ENCODE data around the gene ADGRG2. TPM values are rescaled to one million over a fixed set of nuclear protein-coding genes. Genes with fewer than 3 reads are reported as not detected.

ADGRG2 gene
- total and polyA plus RNA-seq, 9 of the 15 experiments (the other 6 are each of a cell fraction or from before 2014, with no cell fraction given) = 0.03 TPM; not detected in 8

GRCh38 chrX:18984381-18985185, 137.7 kb downstream of the ADGRG2 start (continued):
- TF ChIP-seq, protein P1, sequence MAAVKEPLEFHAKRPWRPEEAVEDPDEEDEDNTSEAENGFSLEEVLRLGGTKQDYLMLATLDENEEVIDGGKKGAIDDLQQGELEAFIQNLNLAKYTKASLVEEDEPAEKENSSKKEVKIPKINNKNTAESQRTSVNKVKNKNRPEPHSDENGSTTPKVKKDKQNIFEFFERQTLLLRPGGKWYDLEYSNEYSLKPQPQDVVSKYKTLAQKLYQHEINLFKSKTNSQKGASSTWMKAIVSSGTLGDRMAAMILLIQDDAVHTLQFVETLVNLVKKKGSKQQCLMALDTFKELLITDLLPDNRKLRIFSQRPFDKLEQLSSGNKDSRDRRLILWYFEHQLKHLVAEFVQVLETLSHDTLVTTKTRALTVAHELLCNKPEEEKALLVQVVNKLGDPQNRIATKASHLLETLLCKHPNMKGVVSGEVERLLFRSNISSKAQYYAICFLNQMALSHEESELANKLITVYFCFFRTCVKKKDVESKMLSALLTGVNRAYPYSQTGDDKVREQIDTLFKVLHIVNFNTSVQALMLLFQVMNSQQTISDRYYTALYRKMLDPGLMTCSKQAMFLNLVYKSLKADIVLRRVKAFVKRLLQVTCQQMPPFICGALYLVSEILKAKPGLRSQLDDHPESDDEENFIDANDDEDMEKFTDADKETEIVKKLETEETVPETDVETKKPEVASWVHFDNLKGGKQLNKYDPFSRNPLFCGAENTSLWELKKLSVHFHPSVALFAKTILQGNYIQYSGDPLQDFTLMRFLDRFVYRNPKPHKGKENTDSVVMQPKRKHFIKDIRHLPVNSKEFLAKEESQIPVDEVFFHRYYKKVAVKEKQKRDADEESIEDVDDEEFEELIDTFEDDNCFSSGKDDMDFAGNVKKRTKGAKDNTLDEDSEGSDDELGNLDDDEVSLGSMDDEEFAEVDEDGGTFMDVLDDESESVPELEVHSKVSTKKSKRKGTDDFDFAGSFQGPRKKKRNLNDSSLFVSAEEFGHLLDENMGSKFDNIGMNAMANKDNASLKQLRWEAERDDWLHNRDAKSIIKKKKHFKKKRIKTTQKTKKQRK (IDR thresholded peaks at IDR 0.05; ENCODE audit: borderline replicate concordance, low read depth, low read length) = no peak
- TF ChIP-seq ATF1 (CRISPR knock-in tag; IDR thresholded peaks at IDR 0.05) (no peak), ATF1 (tag; IDR thresholded peaks at IDR 0.05) (peak; percentile 67), MCM5 (IDR thresholded peaks at IDR 0.05; ENCODE audit: low read depth) (no peak), TEAD2 (tag; IDR thresholded peaks at IDR 0.05) (no peak), TFAM (CRISPR knock-in tag; conservative IDR thresholded peaks at IDR 0.05) (no peak), CBX2 (IDR thresholded peaks at IDR 0.05; ENCODE audit: insufficient read depth, low read length, poor library complexity, severe bottlenecking) (no peak), AFF1 (IDR thresholded peaks at IDR 0.05; ENCODE audit: low read depth in 1 of 2, partially characterized antibody in 2 of 2) (no peak), ZNF134 (CRISPR knock-in tag; conservative IDR thresholded peaks at IDR 0.05) (no peak), ELK3 (CRISPR knock-in tag; IDR thresholded peaks at IDR 0.05) (no peak)
- TF ChIP-seq, protein P2, sequence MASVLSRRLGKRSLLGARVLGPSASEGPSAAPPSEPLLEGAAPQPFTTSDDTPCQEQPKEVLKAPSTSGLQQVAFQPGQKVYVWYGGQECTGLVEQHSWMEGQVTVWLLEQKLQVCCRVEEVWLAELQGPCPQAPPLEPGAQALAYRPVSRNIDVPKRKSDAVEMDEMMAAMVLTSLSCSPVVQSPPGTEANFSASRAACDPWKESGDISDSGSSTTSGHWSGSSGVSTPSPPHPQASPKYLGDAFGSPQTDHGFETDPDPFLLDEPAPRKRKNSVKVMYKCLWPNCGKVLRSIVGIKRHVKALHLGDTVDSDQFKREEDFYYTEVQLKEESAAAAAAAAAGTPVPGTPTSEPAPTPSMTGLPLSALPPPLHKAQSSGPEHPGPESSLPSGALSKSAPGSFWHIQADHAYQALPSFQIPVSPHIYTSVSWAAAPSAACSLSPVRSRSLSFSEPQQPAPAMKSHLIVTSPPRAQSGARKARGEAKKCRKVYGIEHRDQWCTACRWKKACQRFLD (CRISPR knock-in tag; IDR thresholded peaks at IDR 0.05) = no peak
- TF ChIP-seq, protein P3, sequence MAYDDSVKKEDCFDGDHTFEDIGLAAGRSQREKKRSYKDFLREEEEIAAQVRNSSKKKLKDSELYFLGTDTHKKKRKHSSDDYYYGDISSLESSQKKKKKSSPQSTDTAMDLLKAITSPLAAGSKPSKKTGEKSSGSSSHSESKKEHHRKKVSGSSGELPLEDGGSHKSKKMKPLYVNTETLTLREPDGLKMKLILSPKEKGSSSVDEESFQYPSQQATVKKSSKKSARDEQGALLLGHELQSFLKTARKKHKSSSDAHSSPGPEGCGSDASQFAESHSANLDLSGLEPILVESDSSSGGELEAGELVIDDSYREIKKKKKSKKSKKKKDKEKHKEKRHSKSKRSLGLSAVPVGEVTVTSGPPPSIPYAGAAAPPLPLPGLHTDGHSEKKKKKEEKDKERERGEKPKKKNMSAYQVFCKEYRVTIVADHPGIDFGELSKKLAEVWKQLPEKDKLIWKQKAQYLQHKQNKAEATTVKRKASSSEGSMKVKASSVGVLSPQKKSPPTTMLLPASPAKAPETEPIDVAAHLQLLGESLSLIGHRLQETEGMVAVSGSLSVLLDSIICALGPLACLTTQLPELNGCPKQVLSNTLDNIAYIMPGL (CRISPR knock-in tag; IDR thresholded peaks at IDR 0.05) = no peak

Measured in K562 (cell line).